ENCODE results near the gene DAB2IP.

DAB2IP gene

DNA sequence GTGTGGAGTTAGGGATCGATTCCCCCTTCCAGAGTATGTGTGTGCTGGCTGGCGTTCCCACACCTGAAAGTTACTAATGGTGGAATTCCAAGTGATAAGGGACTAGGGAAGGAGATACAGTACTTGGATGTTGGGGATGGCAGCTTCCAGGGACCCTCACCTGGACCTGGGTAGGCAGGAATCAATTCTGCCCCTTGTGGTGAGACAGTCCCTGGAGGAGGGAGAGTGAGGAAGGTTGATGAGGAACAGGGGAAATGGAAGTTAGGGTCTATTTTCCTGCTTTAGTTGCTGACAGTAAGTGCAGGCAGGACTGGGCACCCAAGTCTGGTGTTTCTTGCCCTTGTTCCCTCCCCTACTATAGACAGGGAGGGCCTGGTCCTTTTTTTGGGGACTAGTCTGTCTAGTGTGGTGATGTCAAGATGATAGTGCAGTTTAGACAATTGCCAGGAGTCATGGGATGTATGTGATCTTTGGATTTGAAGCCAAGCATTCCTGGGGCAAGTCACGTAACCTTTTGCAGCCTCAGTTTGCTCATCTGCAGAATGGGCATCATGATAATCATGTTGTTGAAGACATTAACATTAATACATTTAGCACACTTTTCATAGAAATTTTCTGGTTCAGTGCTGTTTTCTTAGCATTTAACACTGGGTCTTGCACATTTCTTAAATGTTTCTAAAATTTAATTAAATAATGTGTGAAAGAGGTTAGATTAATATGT lies 51.7 kb downstream of the DAB2IP start:
- peak; percentile 52 for DNase-seq (ENCODE audit: low spot score)

DNA sequence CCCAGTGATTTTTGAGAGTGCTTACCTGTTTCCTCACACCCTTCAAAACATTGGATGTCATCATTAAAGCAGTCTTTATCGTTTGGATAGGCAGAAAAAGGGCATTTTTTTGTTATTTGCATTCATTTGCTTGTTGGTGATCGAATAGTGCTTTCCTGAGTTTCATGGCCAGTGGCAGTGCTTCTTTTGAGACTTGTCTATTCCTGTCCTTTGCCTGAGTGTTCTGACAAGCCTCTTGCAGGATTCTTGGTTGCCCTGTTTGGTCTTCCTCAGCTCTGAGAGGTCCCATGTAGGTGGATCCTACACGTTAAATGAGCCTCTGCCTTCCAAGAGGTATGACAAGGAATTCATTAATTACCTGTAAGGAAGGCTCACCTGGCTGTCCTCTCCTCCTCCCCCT lies 52.8 kb downstream of the DAB2IP start:
- no peak for DNase-seq (ENCODE audit: low spot score)

DNA sequence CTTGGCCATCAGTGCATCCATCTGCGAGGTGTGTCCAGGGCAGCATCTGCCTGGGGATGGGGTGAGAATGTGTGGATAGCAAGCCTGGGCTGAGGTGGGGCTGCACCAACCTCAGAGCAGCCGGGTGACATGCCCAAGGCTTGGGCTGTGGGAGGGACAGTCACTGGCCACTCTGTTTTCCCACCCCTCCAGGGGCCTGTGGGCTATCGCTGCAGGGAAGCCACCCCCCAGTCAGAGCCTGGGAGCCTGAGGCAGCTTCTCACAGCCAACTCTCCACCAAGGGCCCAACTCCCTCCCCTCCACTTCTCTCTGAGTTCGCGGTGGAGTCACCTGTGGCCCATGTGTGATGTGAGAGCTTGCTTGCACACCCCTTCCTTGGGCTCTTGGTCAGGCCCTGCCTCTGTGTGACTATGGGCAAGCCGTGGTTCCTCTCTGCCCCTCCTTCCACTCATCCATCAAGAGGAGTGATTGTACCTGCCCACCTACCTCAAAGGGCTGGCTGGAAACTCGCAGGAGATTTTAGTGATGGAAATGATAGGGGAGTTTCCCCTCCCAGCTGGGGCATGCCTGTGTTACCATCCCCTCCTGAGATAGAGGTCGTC lies 54.8 kb downstream of the DAB2IP start:
- DNase-seq (ENCODE audit: low spot score) = no peak

DNA sequence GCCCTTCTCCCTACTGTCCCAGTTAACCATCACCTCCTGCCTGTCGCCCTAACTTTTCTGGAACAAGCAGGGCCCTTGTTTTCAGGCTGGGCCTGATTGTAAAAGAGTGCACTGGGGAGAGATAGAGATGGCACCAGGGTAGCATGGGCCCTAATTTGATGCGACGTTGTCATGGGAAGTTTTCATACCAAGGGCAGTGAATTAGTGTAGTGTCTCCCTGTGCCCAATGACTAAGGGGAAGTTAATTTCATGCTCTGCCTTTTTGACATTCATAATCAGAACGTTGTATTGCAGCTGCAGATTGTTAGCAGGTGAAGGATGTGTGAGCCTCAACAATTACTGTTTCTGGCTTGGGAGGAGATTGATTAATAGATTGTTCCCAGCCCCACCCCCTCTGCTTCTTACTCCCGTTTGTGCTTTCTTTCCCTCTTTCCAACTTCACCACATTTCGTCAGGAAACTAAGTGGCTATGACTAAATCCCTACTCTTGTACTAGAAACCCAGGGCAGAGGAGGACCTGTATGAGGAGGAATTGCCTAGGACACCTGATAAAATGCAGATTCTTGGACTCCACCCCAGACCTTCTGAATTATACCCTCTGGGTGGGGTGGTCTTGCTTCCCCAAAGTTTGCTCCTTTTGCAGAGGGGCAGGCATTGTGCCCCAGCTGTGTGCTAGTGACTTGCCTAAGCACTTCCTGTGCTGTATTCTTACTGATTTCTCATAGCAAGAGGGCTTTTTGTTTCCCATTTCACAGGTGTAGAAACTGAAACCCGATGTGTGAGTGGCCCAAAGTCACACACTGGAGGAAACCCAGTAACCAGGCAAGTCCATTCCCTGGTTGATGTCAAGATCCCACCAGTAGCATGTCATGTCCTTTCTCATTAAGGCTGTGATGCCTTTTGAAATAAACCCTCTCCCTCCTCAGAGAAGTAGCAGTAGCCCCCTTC lies 56.3 kb downstream of the DAB2IP start:
- DNase-seq (ENCODE audit: low spot score) = no peak

DNA sequence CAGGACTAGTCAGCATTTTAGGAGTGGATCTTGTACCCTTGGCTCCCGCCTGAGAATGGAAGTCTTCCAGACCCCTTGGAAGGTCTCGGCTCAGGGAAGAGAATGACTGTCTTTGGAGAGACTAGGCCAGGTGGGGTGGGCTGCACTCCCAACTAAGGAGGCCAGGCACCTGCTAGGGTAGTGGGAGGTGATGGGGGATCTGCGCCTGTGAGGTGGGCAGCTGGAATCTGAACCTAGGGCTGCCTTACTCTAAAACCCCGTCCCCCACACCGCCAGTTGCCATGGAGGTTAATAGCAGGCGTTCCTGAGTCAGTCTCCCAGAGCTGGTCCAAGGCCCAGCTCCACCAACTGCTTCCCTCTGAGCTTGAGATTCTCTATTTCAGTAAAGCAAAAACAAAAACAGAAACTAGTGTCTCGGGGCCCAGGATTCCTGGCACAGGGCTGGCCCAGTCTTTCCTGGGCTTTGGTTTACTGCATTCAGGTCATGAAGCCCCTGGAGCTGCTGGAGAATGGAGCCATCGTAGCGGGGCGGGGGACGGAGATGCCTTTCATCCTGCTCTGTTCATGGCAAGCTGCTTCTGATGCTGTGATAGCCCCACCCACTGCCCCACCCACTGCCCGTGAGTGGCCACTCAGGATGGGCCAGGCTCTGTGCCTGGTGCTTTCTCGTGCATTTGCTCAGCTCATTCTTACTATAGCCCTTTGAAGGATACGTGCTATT lies 57.5 kb downstream of the DAB2IP start:
- DNase-seq (ENCODE audit: low spot score) = no peak

DNA sequence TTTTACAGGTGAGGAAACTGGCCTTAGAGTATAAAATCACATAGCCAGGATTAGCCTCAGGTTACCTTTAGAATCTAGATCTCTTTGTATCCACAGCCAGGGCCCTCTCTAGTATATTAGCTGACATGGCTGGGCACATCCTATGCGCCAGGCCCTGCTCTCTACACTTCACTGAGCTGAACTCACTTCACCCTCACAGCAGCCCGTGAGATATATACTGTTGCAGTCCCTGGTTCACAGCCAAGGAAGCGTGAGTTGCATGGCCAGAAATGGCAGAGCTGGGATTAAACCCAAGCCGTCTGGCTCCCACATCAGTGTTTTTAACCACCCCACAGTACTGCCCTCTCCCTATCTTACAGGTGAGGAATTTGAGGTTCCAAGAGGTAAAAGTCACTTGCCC lies 58.4 kb downstream of the DAB2IP start:
- DNase-seq (ENCODE audit: low spot score) = no peak

DNA sequence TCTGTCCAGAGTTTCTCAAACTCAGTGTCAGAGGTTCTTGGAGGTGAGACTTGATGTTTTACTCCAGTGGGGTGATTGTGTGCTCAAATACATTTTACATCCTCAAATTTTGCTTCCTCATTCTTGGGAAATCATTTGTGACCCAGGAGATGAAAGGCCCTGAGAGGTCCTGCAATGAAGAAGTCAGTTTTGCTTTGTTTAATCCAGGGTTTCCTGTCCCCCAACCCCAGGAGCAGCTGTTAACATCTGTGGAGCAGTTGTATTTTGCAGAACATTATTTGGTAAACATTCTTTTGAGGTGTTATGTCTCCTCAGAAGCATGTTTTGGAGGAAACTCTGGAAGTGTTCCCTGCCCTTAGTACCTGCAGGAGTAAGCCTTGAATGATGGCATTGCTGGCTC lies 59.8 kb downstream of the DAB2IP start:
- DNase-seq (ENCODE audit: low spot score) = no peak

DNA sequence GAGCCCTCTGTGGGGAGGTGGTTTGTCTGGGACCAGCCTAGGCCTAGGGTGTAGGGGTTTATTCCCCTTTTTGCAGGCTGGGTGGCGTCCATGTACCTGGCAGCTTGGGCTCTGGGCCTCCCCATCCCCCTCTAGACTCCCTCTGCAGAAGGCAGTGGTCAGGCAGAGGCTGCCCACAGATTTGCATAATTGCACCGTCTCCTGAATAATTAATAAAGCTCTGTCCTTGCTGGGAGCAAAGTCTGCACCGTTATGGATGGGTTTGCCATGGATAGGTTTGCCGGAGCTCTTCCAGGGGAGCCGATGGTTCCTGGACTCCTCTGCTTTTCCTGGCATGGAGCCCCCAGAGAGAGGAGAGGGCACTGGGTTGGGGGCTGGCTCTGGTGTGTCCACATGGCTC lies 60.4 kb downstream of the DAB2IP start:
- no peak for DNase-seq (ENCODE audit: low spot score)

DNA sequence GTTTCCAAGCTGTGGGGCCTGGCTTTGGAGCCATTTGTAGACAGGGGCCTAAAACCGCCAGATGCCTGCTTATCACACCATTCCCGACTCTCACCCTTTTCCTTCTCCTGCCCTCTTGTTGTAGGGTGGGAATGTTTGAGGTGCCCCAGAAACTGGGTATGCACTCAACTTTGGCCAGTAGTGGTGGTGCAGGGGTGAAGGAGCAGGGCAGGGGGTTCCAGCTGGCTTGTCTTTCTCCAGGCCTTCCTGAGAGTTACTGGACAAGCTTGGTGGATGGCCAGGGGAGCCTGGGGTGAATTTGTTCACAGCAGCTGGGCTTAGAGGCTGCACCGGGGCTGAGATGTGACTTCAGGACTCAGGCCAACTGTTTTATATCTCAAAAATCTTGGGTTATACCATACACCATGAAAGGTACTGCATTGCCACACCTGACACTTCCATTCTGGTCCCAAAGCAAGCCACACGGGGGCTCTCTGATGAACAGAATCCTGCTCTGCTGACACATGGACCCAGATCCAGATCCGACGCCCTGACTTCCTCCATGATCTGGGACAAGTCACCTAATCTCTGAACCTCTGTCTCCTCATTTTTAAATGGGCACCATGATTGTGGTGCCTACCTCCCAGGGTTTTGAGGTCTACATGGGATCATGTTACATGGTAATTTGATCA lies 62.1 kb downstream of the DAB2IP start:
- DNase-seq (ENCODE audit: low spot score) = no peak

DNA sequence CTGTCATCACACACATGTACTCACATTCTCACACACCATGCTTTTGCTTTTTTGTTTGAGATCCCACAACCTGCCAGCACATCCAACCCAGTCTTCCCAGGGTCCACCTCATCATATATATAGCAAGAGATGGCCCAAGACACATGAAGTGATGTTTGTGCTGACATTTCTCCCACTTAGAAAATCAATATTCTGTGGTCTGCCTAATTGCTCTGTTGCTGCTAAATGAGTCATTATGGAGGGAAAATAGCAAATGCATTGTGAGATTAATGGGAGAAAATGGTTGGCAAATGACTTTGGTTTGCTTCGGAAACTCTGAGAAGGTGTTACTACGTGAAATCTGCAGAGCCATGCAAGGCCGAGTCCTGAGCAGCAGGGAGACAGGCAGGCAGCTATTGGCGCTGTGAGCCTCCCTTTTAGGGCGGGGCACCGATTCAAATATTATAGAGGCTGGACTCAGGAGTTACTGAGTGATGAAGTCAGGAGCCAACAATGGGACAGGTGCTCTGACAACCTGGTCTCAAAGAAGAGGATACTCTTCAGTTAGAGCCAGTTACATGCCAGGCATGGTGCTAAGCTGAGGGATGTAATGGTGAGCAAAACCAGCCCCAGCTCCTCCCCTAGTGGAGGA lies 62.8 kb downstream of the DAB2IP start:
- no peak for DNase-seq (ENCODE audit: low spot score)

DNA sequence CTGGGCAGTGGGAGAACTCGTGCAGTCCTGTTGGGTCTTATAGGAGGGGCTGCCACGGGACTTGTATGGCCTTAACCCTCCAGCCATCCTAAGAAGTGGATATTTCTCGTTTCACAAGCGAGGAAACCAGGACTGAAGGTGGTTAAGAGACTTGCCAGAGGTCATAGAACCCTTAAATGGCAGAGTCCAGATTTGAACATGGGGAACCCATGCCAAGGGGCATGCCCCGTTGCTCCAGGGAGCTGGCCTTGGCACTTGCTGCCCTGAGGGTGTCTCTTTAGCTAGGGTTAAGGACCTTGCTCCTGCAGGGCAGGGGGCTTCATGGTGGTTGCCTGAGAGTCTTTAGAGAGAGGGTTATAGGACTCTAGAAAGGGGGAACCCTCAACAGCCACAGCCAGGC lies 63.4 kb downstream of the DAB2IP start:
- DNase-seq (ENCODE audit: low spot score) = no peak

DNA sequence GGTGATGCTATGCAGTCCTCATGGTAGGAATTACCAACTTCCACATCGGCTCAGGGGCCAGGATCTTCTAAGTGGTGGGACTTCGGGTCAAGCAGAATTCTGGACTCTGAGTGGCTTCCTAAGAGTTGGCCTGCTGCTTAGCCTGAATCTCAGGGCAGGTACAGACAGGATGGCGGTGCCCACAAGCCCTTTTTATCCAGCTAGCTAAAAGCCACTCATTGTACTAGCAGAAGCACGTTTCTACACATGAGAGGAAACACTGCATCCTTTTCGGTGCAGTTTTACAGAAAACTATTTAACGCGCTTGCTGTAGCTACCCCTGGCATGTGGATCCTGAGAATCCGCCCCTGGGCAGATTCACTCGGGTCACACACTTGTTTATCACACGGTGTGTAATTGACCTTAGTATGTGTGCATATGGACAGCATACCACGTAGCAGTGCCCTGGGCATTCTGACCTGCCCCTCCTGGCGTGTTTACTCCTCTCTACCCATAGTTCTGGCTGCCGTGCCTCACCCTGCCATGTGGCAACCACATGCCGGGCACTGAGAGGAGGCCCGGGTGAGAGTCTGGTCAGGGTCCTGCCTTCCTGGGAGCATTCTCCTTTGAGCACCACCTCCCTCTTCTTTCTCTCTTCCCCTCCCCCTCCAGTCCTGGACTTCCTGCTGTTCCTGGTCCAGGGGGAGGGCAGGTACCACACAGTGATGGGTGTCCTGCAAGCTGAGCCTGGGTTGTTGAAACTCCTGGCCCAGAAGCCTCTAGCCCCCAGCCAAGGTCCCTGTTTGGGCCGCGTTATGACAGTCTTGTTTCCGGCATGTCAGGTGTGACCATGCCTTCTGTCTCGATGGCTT lies 65.9 kb downstream of the DAB2IP start:
- no peak for DNase-seq (ENCODE audit: low spot score)

DNA sequence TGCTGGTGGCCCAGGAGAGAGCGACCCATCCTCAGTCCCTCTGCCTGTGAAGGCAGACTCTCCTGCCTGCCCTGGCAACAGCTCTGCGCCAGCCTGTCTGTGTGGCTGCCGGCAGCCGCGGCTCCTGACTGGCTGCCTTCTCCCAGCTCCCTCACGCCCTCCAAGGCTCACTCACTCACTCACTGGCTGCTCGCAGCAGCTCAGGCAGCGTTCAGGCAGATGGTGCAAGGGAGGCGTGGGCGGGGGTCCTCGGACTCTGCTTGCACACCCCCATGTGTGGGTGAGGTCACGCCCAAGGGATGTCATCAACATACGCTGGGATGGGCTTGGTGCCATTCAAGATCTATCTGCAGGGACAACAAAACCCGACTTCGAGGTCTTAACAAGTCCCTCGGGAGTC lies 66.7 kb downstream of the DAB2IP start:
- no peak for DNase-seq (ENCODE audit: low spot score)

DNA sequence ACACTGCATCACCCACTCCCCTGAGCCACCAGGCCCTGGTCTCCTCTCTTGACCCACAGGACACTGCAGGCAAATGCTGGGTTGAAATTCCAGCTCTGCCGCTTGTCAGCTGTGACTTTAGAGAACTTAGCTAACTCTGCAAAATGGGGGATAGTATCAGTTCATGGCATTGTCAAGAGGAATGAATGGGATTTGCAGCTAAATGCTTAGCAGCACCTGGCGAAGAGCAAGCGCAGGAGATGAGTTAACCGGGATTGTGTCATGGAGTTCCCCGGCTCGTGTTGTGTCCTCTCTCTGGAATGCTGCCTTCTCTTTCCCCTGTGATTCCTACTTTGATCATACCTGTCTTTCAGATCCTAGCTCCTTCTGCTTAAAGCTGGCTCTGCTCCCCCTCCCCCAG lies 67.1 kb downstream of the DAB2IP start:
- no peak for DNase-seq (ENCODE audit: low spot score)

DNA sequence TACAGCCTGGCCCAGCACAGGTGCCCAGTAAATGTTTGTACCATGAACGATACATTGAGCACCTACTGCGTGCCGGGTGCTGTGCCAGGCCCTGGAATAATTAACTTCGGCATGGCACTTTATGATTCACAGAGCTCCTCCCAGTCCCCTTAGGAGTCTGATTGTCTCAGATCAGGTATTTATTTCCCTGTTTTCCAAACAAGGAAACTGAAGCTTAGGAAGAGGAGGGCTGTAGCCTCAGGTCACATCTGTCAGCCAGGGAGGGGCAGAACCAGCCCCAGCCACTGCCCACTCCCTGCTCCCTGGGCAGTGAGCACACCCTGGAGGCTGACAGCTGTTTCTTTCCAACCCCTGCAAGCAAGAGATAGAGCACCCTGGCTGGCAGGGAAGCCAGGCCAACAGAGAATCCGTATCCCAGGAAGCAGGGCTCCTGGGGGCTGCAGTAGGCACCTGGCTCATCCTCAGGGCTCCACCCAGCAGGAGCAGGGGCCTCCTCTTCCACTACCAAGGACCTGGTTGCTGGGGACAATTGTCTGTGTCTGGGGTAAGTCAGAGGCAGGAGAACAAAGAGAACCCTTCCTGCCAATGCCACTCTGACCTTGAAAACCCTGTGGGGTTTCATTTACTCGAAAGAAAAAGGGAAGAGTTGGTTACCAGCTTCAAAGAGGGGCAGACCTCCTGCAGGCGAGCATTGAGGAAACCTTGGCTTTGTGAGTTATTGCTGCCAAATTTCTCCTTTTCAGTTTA lies 69.0 kb downstream of the DAB2IP start:
- DNase-seq (ENCODE audit: low spot score) = no peak

DNA sequence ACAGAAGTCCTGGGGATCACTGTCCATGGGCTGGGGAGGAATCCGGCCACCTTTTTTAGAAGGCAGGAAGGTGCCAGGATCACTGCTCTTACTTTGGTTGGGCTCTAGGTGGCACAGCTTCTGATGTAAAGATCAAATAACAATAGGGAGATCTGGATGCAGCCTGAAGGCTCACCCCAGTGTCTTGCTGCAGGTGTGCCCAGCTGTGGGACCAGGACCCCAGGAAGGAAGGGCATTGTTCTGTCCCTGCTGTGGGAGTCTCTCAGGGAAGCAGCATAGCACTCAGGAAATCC lies 69.6 kb downstream of the DAB2IP start:
- no peak for DNase-seq (ENCODE audit: low spot score)

DNA sequence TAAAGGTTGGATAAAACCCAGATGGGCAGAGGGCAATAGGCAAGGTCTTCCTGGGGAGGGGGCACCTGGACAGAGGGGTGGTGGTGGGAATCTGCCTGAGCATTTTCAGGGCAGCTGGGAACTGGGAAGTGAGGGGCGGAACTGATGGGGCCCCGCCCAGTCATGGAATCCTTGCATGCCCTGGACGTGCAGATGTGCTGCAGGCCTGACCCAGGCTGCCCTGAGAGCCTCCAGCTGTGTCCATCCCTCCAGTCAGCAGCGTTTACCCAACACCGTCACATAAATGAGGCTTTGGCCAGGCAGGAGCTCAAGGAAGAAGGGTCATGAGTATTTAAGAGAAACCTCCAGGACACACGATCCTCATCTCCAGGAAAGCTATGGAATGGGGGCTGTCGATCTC lies 70.3 kb downstream of the DAB2IP start:
- DNase-seq (ENCODE audit: low spot score) = no peak

DNA sequence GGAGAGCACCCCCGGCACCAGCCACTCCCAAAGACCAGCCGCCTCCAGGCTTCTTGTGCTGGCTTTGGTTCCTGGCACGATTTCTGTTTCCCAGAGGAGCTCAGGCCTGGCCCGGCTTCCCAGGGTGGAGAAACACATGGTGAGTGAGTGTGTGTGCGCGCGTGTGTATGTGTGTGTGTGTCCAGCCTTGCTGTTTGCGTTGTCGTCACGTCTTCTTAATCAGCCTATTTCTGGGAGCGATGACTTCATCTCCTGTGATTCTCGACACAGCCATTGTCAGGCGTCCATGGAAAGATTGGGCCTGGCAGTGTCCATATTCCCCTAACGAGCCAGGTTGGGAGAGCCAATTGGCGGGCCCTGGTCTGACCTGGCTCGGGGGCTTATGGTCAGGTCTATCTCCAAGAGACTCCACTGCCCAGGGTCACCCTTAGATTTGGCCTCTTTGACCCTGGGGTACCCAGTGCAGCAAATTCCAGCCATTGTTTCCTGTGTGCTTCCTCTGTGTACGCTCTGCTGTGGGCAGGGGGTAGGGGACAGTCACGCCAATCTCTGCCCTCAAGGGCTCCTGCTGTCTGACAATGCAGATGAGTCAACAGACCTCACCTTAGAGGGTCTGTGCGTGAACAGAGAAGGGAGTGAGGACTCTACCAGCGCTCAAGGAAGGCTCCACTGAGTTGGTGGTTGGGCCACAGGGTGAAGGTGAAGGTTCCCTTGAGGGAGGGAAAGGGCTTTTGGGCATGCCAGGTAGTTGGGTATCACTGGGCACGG lies 73.8 kb downstream of the DAB2IP start:
- DNase-seq (ENCODE audit: low spot score) = no peak
